Pancreas (tissue), 10 donors: ENCODE results near the gene MTREX. TPM values are rescaled to one million over a fixed set of nuclear protein-coding genes. Genes with fewer than 3 reads are reported as not detected.

Experiments used
- ATAC-seq, 4 donors: fragments of 200-7000 bp; cut with Tn5 transposase; one replicate each; pipeline versions ENCODE4 v1.8.0 to v1.9.1; 2020; ENCODE audit warnings: mild to moderate bottlenecking in 4 of 4, moderate library complexity in 4 of 4
- DNase-seq, 6 donors: peaks; one replicate each; pipeline ENCODE4 v3.0.0-alpha.2; 2020
- FAIRE-seq: peaks from 2 replicates; lab custom pipeline; 2012; peaks lifted over from hg19 to GRCh38; lab: Jason Lieb, UNC
- H3K27ac ChIP-seq, 4 donors: fragments of 200-600 bp; sonication (generic); 1 replicate in 3 of 4; 2 replicates in 1 of 4; pipeline versions ENCODE4 v1.5.0 to v1.8.0; 2020
- H3K27me3 ChIP-seq, 4 donors: fragments of 200-600 bp; one replicate each; pipeline ENCODE4 v1.8.0; 2021
- H3K36me3 ChIP-seq, 3 donors: fragments of 200-600 bp; sonication (generic) in 1 of 3; one replicate each; pipeline versions ENCODE4 v1.5.0 to v1.8.0; 2020 to 2021
- H3K4me1 ChIP-seq, 3 donors: fragments of 200-600 bp; one replicate each; pipeline ENCODE4 v1.8.0; 2021
- H3K4me3 ChIP-seq, 4 donors: fragments of 200-600 bp; sonication (generic) in 2 of 4; one replicate each; pipeline versions ENCODE4 v1.5.0 to v1.8.0; 2020 to 2021
- H3K9me3 ChIP-seq, 4 donors: fragments of 200-600 bp; one replicate each; pipeline ENCODE4 v1.8.0; 2021
- CTCF ChIP-seq, 4 donors: fragments of 200-600 bp; sonication (generic) in 3 of 4; IDR thresholded peaks; one replicate each; pipeline versions ENCODE4 v1.5.0 to v1.8.0; 2021; ENCODE audit warnings: antibody characterized with exemption in 4 of 4
- WGBS, 2 donors: extraction: QIAGEN DNeasy Blood & Tissue Kit; methylation state at CpG; one replicate each; pipeline ENCODE4 v1.1.7; 2013; 5-methylcytosine and 5-hydroxymethylcytosine counted together
- intact Hi-C, 3 donors: fragments of 100-400 bp; cut with DNase I; formaldehyde crosslinking; loops; one replicate each; pipeline versions ENCODE4 v1.11.1 to v1.14.2; 2022
- polyA plus RNA-seq, 2 donors: library from polyadenylated mRNA; stranded (reverse); fragments of 200-250 nt; gene quantifications; one replicate each; pipeline ENCODE4 v1.2.3, GENCODE V29; 2013
- total RNA-seq, 6 donors: library from RNA; stranded (reverse); fragmentation: NEBNext Ultra II Directional in 4 of 6; extraction: Animal tissue kit (Norgen Biotek cat#: 25700) in 4 of 6; gene quantifications; one replicate each; pipeline versions ENCODE4 v1.2.1 to v1.2.4, GENCODE V29; 2021 to 2023
- donor health status: healthy with polysubstance abuse.
- donor health status: DM: no; HTN: no; CAD: no; lungs with moderate emphysema.
- donor health status: DM: no; HTN: no; CAD: no.
- donor health status: control.
- donor health status: control.
- donor health status: Bipolar disorder and iron deficiency.
- donor health status: DM: yes; HTN: yes; CAD: no.
- donor health status: DM: no; HTN: no; CAD: no.
- donor health status: DM: no; HTN: no; CAD: no.
- donor health status: DM: yes; HTN: yes; CAD: no.

MTREX gene
- total RNA-seq (10 to 100 TPM; 24.7 to 36.0 (median 33.9) TPM), polyA plus RNA-seq (10 to 100 TPM; 13.1 to 15.3 TPM)

DNA sequence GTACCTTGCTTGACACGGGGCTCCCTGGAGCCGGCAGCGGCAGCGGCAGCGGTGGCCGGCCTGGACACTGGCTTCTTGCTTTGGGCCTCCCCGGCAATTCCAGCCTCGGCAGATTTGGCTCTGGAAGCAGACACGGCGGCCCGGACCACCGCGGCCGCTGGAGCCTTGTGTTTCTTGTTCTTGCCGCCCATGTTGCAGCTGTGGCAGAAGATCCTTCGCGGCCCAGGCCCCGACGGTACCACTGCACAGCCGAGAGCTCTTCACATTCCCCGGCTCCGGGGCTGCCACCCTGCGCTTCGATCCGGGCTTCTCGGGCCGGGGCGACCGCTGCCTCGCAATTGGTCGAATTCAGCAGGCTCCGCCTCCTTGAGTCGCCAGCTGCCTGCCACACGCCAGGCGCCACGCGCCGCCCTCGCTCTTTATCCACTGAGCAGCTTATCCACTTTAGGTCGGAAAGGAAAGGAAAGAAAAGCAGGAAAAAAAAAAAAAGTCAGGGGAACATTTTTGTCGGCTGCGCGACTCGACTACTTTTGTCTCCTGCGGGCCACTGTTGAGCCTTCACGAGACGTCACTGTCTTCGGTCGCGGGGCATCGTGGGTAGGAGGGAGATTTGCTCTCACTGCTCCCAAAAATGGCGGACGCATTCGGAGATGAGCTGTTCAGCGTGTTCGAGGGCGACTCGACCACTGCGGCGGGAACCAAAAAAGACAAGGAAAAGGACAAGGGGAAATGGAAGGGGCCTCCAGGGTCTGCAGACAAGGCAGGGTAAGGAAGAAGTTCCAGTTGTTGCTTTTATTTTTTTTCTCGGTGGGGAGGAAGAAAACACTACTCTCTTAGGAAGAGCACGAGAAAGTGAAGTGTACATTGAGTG, at the start of gene MTREX, which contains the start of gene DHX29:
MTREX (plus strand) TSS at position 607 of the 871 bp plus-strand sequence; CDS start at position 632, 25 bp downstream.
DHX29 (minus strand) TSS at position 312 of the 871 bp plus-strand sequence; CDS start at position 191, 121 bp downstream.
- intact Hi-C loops, result no loop called here
- DNase-seq (peak; percentile 85 to 96 (median 90)), FAIRE-seq (peak; percentile 69), ATAC-seq (peak; percentile 93 to 97 (median 94))
- H3K4me3 ChIP-seq, result peak within 1 kb of the TSS; percentile 62 to 83 (median 78)
- peaks cover 22 to 50% (median 23%) of the 10 kb centered on the region in 3 donors for H3K4me1 ChIP-seq
- H3K9me3 ChIP-seq, result no peaks in the 10 kb centered on the region
- H3K27ac ChIP-seq, result peak within 1 kb of the TSS; percentile 88 to 97 (median 92)
- no peaks in the 10 kb centered on the region for H3K27me3 ChIP-seq
- H3K36me3 ChIP-seq, result no peaks in the 10 kb centered on the region
- no peak for TF ChIP-seq CTCF (IDR thresholded peaks at IDR 0.05)
- 0% methylated on average over 57 to 62 of the region's 62 CpGs for WGBS, 2 donors

GRCh38 chr5:55258339-55258738, 49.5 kb upstream of the MTREX start:
- Histone ChIP-seq H3K27me3 (no peaks in the 10 kb centered on the region), H3K36me3 (peaks cover 0 to 8% (median 3%) of the 10 kb centered on the region in 3 donors), H3K27ac (no peak overlapping the region), H3K4me3 (no peak overlapping the region), H3K4me1 (no peaks in the 10 kb centered on the region), H3K9me3 (no peaks in the 10 kb centered on the region)
- no peak for ATAC-seq
- WGBS, 2 donors, result 92 to 97% methylated on average over 3 of the region's 3 CpGs
- no peak for FAIRE-seq
- no peak for DNase-seq
- intact Hi-C loops, result no loop called here
- TF ChIP-seq CTCF (IDR thresholded peaks at IDR 0.05), result no peak

DNA sequence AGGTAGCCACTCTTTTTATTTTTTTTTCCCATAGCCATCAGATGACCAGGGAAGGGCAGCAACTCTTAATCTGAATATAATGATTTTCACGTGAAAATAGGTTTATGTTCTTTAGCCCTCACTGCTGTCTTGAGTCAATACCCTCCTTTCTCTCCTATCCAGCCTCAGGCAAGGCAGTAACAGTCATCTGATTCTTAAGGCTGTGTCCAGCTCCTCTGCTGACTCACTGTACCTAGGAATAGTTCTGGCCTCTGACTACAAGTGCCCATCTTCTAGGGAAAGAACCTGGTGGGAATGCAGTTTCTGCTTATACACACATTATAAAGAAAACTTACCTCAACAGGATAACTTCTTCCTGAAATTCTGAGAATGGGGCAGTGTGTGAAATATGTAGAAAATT, 31.0 kb upstream of the MTREX start:
- no peak for TF ChIP-seq CTCF (IDR thresholded peaks at IDR 0.05)
- no peaks in the 10 kb centered on the region for H3K4me1 ChIP-seq
- FAIRE-seq (no peak), DNase-seq (no peak), ATAC-seq (no peak)
- WGBS, 2 donors, result 49 to 57% methylated on average over 1 of the region's 1 CpG
- intact Hi-C loops, result no loop called here
- H3K4me3 ChIP-seq, result no peak overlapping the region
- no peaks in the 10 kb centered on the region for H3K9me3 ChIP-seq
- H3K27ac ChIP-seq, result no peak overlapping the region
- peaks cover 0 to 74% (median 0%) of the 10 kb centered on the region in 3 donors for H3K36me3 ChIP-seq
- no peaks in the 10 kb centered on the region for H3K27me3 ChIP-seq

DNA sequence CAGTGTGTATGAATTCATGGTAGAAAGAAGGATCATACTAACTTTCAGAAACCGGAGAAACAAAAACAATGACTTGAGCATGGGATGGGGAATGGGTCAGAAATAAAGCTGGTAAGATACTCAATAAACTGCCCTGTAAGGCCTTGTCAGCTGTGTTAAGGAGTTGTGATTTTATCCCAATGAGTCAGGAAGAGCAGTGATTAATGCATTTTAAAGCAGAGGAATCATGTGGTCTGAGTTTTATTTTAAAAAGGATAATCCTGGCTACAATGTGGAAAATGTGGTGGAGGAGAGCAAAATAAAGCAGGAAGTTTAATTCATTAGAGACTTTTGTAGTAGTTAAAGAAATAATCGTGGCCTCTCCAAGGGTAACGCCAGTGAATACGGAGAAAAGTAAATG, 29.0 kb upstream of the MTREX start:
- H3K4me3 ChIP-seq, result no peak overlapping the region
- no peak overlapping the region for H3K27ac ChIP-seq
- H3K27me3 ChIP-seq, result no peaks in the 10 kb centered on the region
- no peaks in the 10 kb centered on the region for H3K9me3 ChIP-seq
- DNase-seq (no peak), ATAC-seq (no peak), FAIRE-seq (no peak)
- H3K4me1 ChIP-seq, result no peaks in the 10 kb centered on the region
- TF ChIP-seq CTCF (IDR thresholded peaks at IDR 0.05), result no peak
- H3K36me3 ChIP-seq, result peaks cover 0 to 75% (median 10%) of the 10 kb centered on the region in 3 donors
- WGBS, 2 donors, result 92 to 94% methylated on average over 4 of the region's 4 CpGs
- intact Hi-C loops, result no loop called here
